HCT116 (cell line): ENCODE results near the gene FH. TPM values are rescaled to one million over a fixed set of nuclear protein-coding genes. Genes with fewer than 3 reads are reported as not detected.

Experiments
- ATAC-seq: fragments of 200-7000 bp; cut with Tn5 transposase; 2 replicates; pipeline ENCODE4 v1.9.1; 2020; ENCODE audit warnings: mild to moderate bottlenecking, moderate library complexity
- BruUV-seq: library from RNA; stranded (reverse); fragments of 400-500 nt; replicated peaks from 2 replicates; lab custom pipeline; 2021; lab: Mats Ljungman, UMichigan
- CTCF ChIA-PET: fragments of 300-600 bp; sonication (Branson Sonifier 250); formaldehyde crosslinking; loops from one replicate; lab custom pipeline; 2021; ENCODE audit warnings: antibody characterized with exemption; lab: Charles Lee
- POLR2A ChIA-PET: fragments of 300-600, 350-600 bp; sonication (Branson Sonifier 250); formaldehyde crosslinking; loops from one replicate; lab custom pipeline; 2021; ENCODE audit warnings: antibody characterized with exemption; lab: Charles Lee
- RAD21 ChIA-PET, 2 experiments: fragments of 300-600 bp; sonication (Branson Sonifier 250); formaldehyde crosslinking; loops; one replicate each; lab custom pipeline; 2023; ENCODE audit warnings: low total read pairs in 2 of 2; ENCODE audit not compliant: uncharacterized antibody in 2 of 2, unreplicated experiment in 2 of 2, low non-redundant PET in 1 of 2; lab: Charles Lee
- DNase-seq: peaks from one replicate; pipeline ENCODE4 v3.0.0-alpha.2; 2010; ENCODE audit warnings: low read depth, low spot score
- H2AFZ ChIP-seq: fragments of 200-600 bp; shearing (Covaris generic), sonication (generic); 2 replicates; pipeline ENCODE4 v1.6.1; 2017; ENCODE audit warnings: low read depth, mixed run types, mixed read lengths, antibody characterized with exemption, low read length; ENCODE audit not compliant: poor library complexity, severe bottlenecking
- H3K27ac ChIP-seq: 2 replicates; pipeline ENCODE4 v1.5.1; 2012; ENCODE audit warnings: low read depth, low read length
- H3K27me3 ChIP-seq: fragments of 200-600 bp; sonication (generic); 2 replicates; pipeline ENCODE4 v1.6.1; 2016; ENCODE audit warnings: mixed run types, low read length, mixed read lengths; ENCODE audit not compliant: insufficient read depth
- H3K36me3 ChIP-seq, 2 experiments: fragments of 200-500 bp in 1 of 2; fragments of 200-600 bp in 1 of 2; sonication (Bioruptor generic) in 1 of 2; sonication (generic) in 1 of 2; 2 replicates each; pipeline versions ENCODE4 v1.5.1 to v1.6.1; 2014 to 2016; ENCODE audit warnings: low read length in 2 of 2, inconsistent platforms in 1 of 2, mixed read lengths in 1 of 2, mixed run types in 1 of 2; ENCODE audit not compliant: insufficient read depth in 2 of 2, control insufficient read depth in 1 of 2
- H3K4me1 ChIP-seq, 2 experiments: fragments of 200-600 bp in 1 of 2; sonication (generic) in 1 of 2; 2 replicates each; pipeline versions ENCODE4 v1.5.1 to v1.6.1; 2012 to 2017; ENCODE audit warnings: low read length in 2 of 2, inconsistent platforms in 1 of 2, mild to moderate bottlenecking in 1 of 2, mixed read lengths in 1 of 2, mixed run types in 1 of 2, moderate library complexity in 1 of 2; ENCODE audit not compliant: insufficient read depth in 2 of 2, control insufficient read depth in 1 of 2
- H3K4me2 ChIP-seq: fragments of 200-600 bp; sonication (generic); 2 replicates; pipeline ENCODE4 v1.6.1; 2017; ENCODE audit warnings: mixed run types, low read length, mixed read lengths
- H3K4me3 ChIP-seq, 2 experiments: fragments of 200-600 bp in 1 of 2; sonication (generic) in 1 of 2; replicated peaks in 1 of 2; 2 replicates each; pipeline ENCODE4 v1.5.1; 2011 to 2016; ENCODE audit warnings: low read length in 2 of 2, control low read depth in 1 of 2, low read depth in 1 of 2, mild to moderate bottlenecking in 1 of 2, mixed read lengths in 1 of 2, mixed run types in 1 of 2
- H3K79me2 ChIP-seq: fragments of 200-600 bp; sonication (generic); 2 replicates; pipeline ENCODE4 v1.6.1; 2017; ENCODE audit warnings: mild to moderate bottlenecking, mixed run types, low read length, moderate library complexity, mixed read lengths; ENCODE audit not compliant: insufficient read depth
- H3K9ac ChIP-seq: fragments of 200-600 bp; sonication (generic); 2 replicates; pipeline ENCODE4 v1.6.1; 2016; ENCODE audit warnings: low read length, mixed read lengths
- H3K9me2 ChIP-seq: fragments of 200-600 bp; sonication (generic), shearing (Covaris generic); 2 replicates; pipeline ENCODE4 v1.6.1; 2017; ENCODE audit warnings: mixed run types, mild to moderate bottlenecking, moderate library complexity; ENCODE audit not compliant: insufficient read depth
- H3K9me3 ChIP-seq, 2 experiments: fragments of 200-500 bp in 1 of 2; fragments of 200-600 bp in 1 of 2; sonication (Bioruptor generic) in 1 of 2; sonication (generic) in 1 of 2; 2 replicates each; pipeline ENCODE4 v1.6.1; 2014 to 2017; ENCODE audit warnings: low read length in 2 of 2, mixed read lengths in 2 of 2, inconsistent platforms in 1 of 2, low read depth in 1 of 2, mild to moderate bottlenecking in 1 of 2, mixed run types in 1 of 2, moderate library complexity in 1 of 2; ENCODE audit not compliant: control insufficient read depth in 1 of 2, insufficient read depth in 1 of 2
- H4K20me1 ChIP-seq: fragments of 200-600 bp; sonication (generic), shearing (Covaris generic); 2 replicates; pipeline ENCODE4 v1.6.1; 2017; ENCODE audit warnings: mixed run types, mild to moderate bottlenecking, moderate library complexity; ENCODE audit not compliant: insufficient read depth
- ATF3 ChIP-seq: IDR thresholded peaks from 2 replicates; pipeline ENCODE4 v1.6.1; 2012
- CBX3 ChIP-seq: IDR thresholded peaks from 2 replicates; pipeline ENCODE4 v1.6.1; 2012; ENCODE audit warnings: low read depth
- EGR1 ChIP-seq: IDR thresholded peaks from 2 replicates; pipeline ENCODE4 v1.6.1; 2012; ENCODE audit warnings: low read depth
- ELF1 ChIP-seq: IDR thresholded peaks from 2 replicates; pipeline ENCODE4 v1.6.1; 2012; ENCODE audit warnings: low read depth, borderline replicate concordance
- EZH2 ChIP-seq: fragments of 200-600 bp; sonication (generic); IDR thresholded peaks from 2 replicates; pipeline ENCODE4 v1.6.1; 2017; ENCODE audit warnings: antibody characterized with exemption, mixed run types
- EZH2phosphoT487 ChIP-seq: fragments of 200-600 bp; IDR thresholded peaks from 2 replicates; pipeline ENCODE4 v1.6.1; 2018; ENCODE audit warnings: antibody characterized with exemption, borderline replicate concordance
- FOSL1 ChIP-seq: IDR thresholded peaks from 2 replicates; pipeline ENCODE4 v1.6.1; 2012; ENCODE audit warnings: low read depth
- MAX ChIP-seq: IDR thresholded peaks from 2 replicates; pipeline ENCODE4 v1.6.1; 2012
- POLR2AphosphoS5 ChIP-seq: IDR thresholded peaks from 2 replicates; pipeline ENCODE4 v1.6.1; 2011; ENCODE audit warnings: mild to moderate bottlenecking, low read depth, low read length, moderate library complexity
- SIN3A ChIP-seq: IDR thresholded peaks from 2 replicates; pipeline ENCODE4 v1.6.1; 2012; ENCODE audit warnings: low read depth
- SP1 ChIP-seq: IDR thresholded peaks from 2 replicates; pipeline ENCODE4 v1.6.1; 2012; ENCODE audit warnings: low read depth
- SRF ChIP-seq: IDR thresholded peaks from 2 replicates; pipeline ENCODE4 v1.6.1; 2012; ENCODE audit warnings: low read depth
- YY1 ChIP-seq: IDR thresholded peaks from 2 replicates; pipeline ENCODE4 v1.6.1; 2011; ENCODE audit warnings: low read length, low read depth, moderate library complexity, mild to moderate bottlenecking; ENCODE audit not compliant: insufficient replicate concordance; ENCODE audit errors: extremely low read depth
- ZBTB33 ChIP-seq: IDR thresholded peaks from 2 replicates; pipeline ENCODE4 v1.6.1; 2011; ENCODE audit warnings: mild to moderate bottlenecking, low read length, moderate library complexity; ENCODE audit not compliant: insufficient replicate concordance; ENCODE audit errors: extremely low read depth
- ZFX ChIP-seq: fragments of 450-650 bp; IDR thresholded peaks from 2 replicates; pipeline ENCODE4 v1.6.1; 2017
- ZNF274 ChIP-seq: fragments of 200-500 bp; sonication (Bioruptor generic); IDR thresholded peaks from 2 replicates; pipeline ENCODE4 v1.6.1; 2014; ENCODE audit warnings: mild to moderate bottlenecking, low read depth, low read length, inconsistent platforms
- intact Hi-C: fragments of 100-400 bp; cut with micrococcal nuclease; formaldehyde crosslinking; loops from 2 replicates; pipeline ENCODE4 v1.10.0; 2022
- total RNA-seq: library from RNA; stranded (reverse); gene quantifications from one replicate; pipeline ENCODE4 v1.2.1, GENCODE V29; 2021; ENCODE audit not compliant: unreplicated experiment

Gene FH
- total RNA-seq, 1 experiment from 2014 or later = 67.7 TPM

- H3K9me2 ChIP-seq = peaks cover 3% of the 10 kb centered on the region; the same call in 1 of the 2 replicates
- no peaks in the 10 kb centered on the region for H3K9me3 ChIP-seq
- H3K27me3 ChIP-seq = 0 out of 2 replicates have a peak, but pooled peaks cover 3% of the 10 kb centered on the region
- peaks cover 5 to 12% of the 10 kb centered on the region in 2 experiments; a peak in 2 of 4 replicates for H3K4me1 ChIP-seq
- H3K4me2 ChIP-seq = peak overlapping the region; percentile 89
- TF ChIP-seq ZBTB33 = no peak
- no peak for TF ChIP-seq POLR2AphosphoS5
- TF ChIP-seq SP1 = no peak
- TF ChIP-seq CBX3 = no peak
- TF ChIP-seq ZFX = no peak
- no peak for TF ChIP-seq ZNF274
- no peak for TF ChIP-seq SRF
- TF ChIP-seq EZH2phosphoT487 = no peak
- TF ChIP-seq ATF3 = no peak
- no peak for TF ChIP-seq EZH2
- no peak for TF ChIP-seq YY1
- no peak for TF ChIP-seq EGR1
- no peak for TF ChIP-seq FOSL1
- TF ChIP-seq SIN3A = no peak
- TF ChIP-seq ELF1 = no peak
- no peak for TF ChIP-seq MAX
- DNase-seq = no peak
- no peak for ATAC-seq
- BruUV-seq = TSS peak; percentile 93
- peak overlapping the region; percentile 85 for H3K9ac ChIP-seq
- ChIA-PET CTCF (interaction anchor here (1.1 to 1.7 kb wide), 2 partner anchors 34 to 91 kb away, joined by 4 read pairs; no protein-coding TSS in a partner anchor), POLR2A (interaction anchor here (1.3 to 1.4 kb wide), 2 partner anchors 9 to 120 kb away, joined by 4 to 5 read pairs; partner anchors contain the start of genes CHML and OPN3), RAD21 (no interaction called here)
- H3K36me3 ChIP-seq = no peaks in the 10 kb centered on the region
- no peaks in the 10 kb centered on the region for H4K20me1 ChIP-seq
- peak overlapping the region; percentile 83 for H2AFZ ChIP-seq
- H3K79me2 ChIP-seq = peaks cover 36% of the 10 kb centered on the region
- H3K4me3 ChIP-seq = peak overlapping the region; percentile 68 to 76
- H3K27ac ChIP-seq = no peak overlapping the region
- intact Hi-C loops = no loop called here
Measured at GRCh38 chr1:241520080-241520465, 518 bp upstream of the FH start.
